ENCODE results near the gene TSPAN3. TPM values are rescaled to one million over a fixed set of nuclear protein-coding genes. Genes with fewer than 3 reads are reported as not detected.

TSPAN3 gene
- total and polyA plus RNA-seq, 10 of the 15 experiments (the other 5 are each of a cell fraction or from before 2014, with no cell fraction given), result 18.9 to 114 (median 57.2) TPM

- in situ Hi-C loops (cut with MboI) (no loop called here), intact Hi-C loops (cut with micrococcal nuclease; ENCODE audit: unreplicated experiment) (no loop called here)
- H3K4me3 ChIP-seq, result no peak overlapping the region
- DNase-seq (ENCODE audit: low read depth, low spot score), result no peak
- H3K27me3 ChIP-seq (replicated peaks in 1 of 2; ENCODE audit: control insufficient read depth in 2 of 2, insufficient read depth in 2 of 2, low read length in 1 of 2), result no peaks in the 10 kb centered on the region
- H3K9ac ChIP-seq (ENCODE audit: control insufficient read depth, insufficient read depth, low read length), result no peak overlapping the region
- H2AFZ ChIP-seq (ENCODE audit: control insufficient read depth, low read depth, low read length), result no peak overlapping the region
- CTCF ChIA-PET, result interaction anchor here (1.2 to 1.4 kb wide), 4 partner anchors 12 to 499 kb away, joined by 4 read pairs; no protein-coding TSS in a partner anchor
- no peaks in the 10 kb centered on the region for H3K79me2 ChIP-seq (ENCODE audit: control insufficient read depth, insufficient read depth, low read length)
- H3K4me1 ChIP-seq (ENCODE audit: control insufficient read depth, insufficient read depth, low read length), result no peaks in the 10 kb centered on the region
- POLR2A ChIA-PET, result interaction anchor here (1.0 kb wide), 1 partner anchor 11 kb away, joined by 3 read pairs; no protein-coding TSS in a partner anchor
- SMC1A ChIA-PET (ENCODE audit: uncharacterized antibody, unreplicated experiment), result no interaction called here
- no peak for ATAC-seq
- BruUV-seq (replicated peaks), result no TSS peak
- no peak for FAIRE-seq
- peaks cover 0 to 6% of the 10 kb centered on the region in 2 experiments; a peak in 1 of 4 replicates for H3K36me3 ChIP-seq (ENCODE audit: control insufficient read depth in 2 of 2, insufficient read depth in 2 of 2, low read length in 1 of 2)
- TF ChIP-seq IKZF1 (conservative IDR thresholded peaks at IDR 0.05), result no peak
- no peak for TF ChIP-seq ZNF687 (IDR thresholded peaks at IDR 0.05)
- TF ChIP-seq, protein P1, sequence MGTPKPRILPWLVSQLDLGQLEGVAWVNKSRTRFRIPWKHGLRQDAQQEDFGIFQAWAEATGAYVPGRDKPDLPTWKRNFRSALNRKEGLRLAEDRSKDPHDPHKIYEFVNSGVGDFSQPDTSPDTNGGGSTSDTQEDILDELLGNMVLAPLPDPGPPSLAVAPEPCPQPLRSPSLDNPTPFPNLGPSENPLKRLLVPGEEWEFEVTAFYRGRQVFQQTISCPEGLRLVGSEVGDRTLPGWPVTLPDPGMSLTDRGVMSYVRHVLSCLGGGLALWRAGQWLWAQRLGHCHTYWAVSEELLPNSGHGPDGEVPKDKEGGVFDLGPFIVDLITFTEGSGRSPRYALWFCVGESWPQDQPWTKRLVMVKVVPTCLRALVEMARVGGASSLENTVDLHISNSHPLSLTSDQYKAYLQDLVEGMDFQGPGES (IDR thresholded peaks at IDR 0.05), result no peak
- TF ChIP-seq BRCA1 (IDR thresholded peaks at IDR 0.05; ENCODE audit: low read depth, low read length), result no peak
- no peak for TF ChIP-seq HDAC2 (IDR thresholded peaks at IDR 0.05)
- TF ChIP-seq, protein P2, sequence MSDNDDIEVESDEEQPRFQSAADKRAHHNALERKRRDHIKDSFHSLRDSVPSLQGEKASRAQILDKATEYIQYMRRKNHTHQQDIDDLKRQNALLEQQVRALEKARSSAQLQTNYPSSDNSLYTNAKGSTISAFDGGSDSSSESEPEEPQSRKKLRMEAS (IDR thresholded peaks at IDR 0.05; ENCODE audit: low read depth, low read length), result no peak
- TF ChIP-seq CHD1 (IDR thresholded peaks at IDR 0.05; ENCODE audit: low read depth, low read length), result no peak
- no peak for TF ChIP-seq TCF12 (IDR thresholded peaks at IDR 0.05; ENCODE audit: low read depth, low read length)
- H3K9me3 ChIP-seq (replicated peaks; ENCODE audit: control insufficient read depth, insufficient read depth, low read length), result no peaks in the 10 kb centered on the region
- H3K4me2 ChIP-seq (ENCODE audit: control insufficient read depth, insufficient read depth), result no peak overlapping the region
- no peaks in the 10 kb centered on the region for H4K20me1 ChIP-seq (ENCODE audit: control insufficient read depth, insufficient read depth)
- 57% methylated on average over 7 of the region's 7 CpGs for WGBS (ENCODE audit: insufficient coverage, insufficient replicate concordance, low lambda C conversion rate, missing lambda C conversion rate)
- no peak overlapping the region for H3K27ac ChIP-seq (ENCODE audit: control insufficient read depth, insufficient read depth)
- RAD21 ChIA-PET (ENCODE audit: unreplicated experiment), result interaction anchor here (0.6 to 1.4 kb wide), 2 partner anchors 499 to 1070 kb away, joined by 3 to 4 read pairs; no protein-coding TSS in a partner anchor
These were observed 26.5 kb downstream of the TSPAN3 start for GRCh38 chr15:77044228-77045042.
